Stimulated activated CD4-positive, alpha-beta T cell treated with anti-CD3 and anti-CD28 coated beads, Interleukin-4, amount 100 ng/mL, for 4 hours (primary cell): ENCODE measurements around the gene KIF26B.
"Not testable (repeated sequence)": the region's sequence is repeated elsewhere in the genome, so short reads cannot be mapped to it uniquely, and the experiment has no call there.

Experiments
- DNase-seq, 2 experiments: peaks; one replicate each; pipeline ENCODE4 v3.0.0-alpha.2; 2020

KIF26B gene

GRCh38 chr1:245718123-245718522 lies 563.3 kb downstream of the KIF26B start:
- no peak for DNase-seq

- DNase-seq = no peak
Measured at GRCh38 chr1:245718951-245719350, 564.2 kb downstream of the KIF26B start.

GRCh38 chr1:245721488-245721887 lies 566.7 kb downstream of the KIF26B start:
- no peak for DNase-seq

- not testable (repeated sequence) for DNase-seq
Measured at GRCh38 chr1:245728035-245728434, 573.2 kb downstream of the KIF26B start.

GRCh38 chr1:245730801-245731200 lies 576.0 kb downstream of the KIF26B start:
- DNase-seq = no peak

GRCh38 chr1:245740336-245740735 lies 585.6 kb downstream of the KIF26B start:
- not testable (repeated sequence) for DNase-seq

GRCh38 chr1:245742896-245743295 lies 588.1 kb downstream of the KIF26B start:
- no peak for DNase-seq

- DNase-seq = no peak
Measured at GRCh38 chr1:245748240-245748639, 593.5 kb downstream of the KIF26B start.

- DNase-seq = no peak
Measured at GRCh38 chr1:245748646-245749045, 593.9 kb downstream of the KIF26B start.

- no peak for DNase-seq
Measured at GRCh38 chr1:245749053-245749452, 594.3 kb downstream of the KIF26B start.

GRCh38 chr1:245750261-245750660 lies 595.5 kb downstream of the KIF26B start:
- no peak for DNase-seq

GRCh38 chr1:245751116-245751515 lies 596.3 kb downstream of the KIF26B start:
- DNase-seq = no peak

GRCh38 chr1:245751726-245752470 lies 597.1 kb downstream of the KIF26B start:
- no peak for DNase-seq

GRCh38 chr1:245752561-245752960 lies 597.8 kb downstream of the KIF26B start:
- no peak for DNase-seq

- no peak for DNase-seq
Measured at GRCh38 chr1:245753807-245754206, 599.0 kb downstream of the KIF26B start.

- no peak for DNase-seq
Measured at GRCh38 chr1:245754463-245754961, 599.7 kb downstream of the KIF26B start.
